SIG-M5 treated with dmso at 0.1 percent for 504 hours (cell line): ENCODE measurements around the gene IL18BP.

Source experiments
- DNase-seq: peaks from one replicate; lab custom pipeline; 2025; ENCODE audit not compliant: unreplicated experiment; lab: John Stamatoyannopoulos, UW

IL18BP gene

DNA sequence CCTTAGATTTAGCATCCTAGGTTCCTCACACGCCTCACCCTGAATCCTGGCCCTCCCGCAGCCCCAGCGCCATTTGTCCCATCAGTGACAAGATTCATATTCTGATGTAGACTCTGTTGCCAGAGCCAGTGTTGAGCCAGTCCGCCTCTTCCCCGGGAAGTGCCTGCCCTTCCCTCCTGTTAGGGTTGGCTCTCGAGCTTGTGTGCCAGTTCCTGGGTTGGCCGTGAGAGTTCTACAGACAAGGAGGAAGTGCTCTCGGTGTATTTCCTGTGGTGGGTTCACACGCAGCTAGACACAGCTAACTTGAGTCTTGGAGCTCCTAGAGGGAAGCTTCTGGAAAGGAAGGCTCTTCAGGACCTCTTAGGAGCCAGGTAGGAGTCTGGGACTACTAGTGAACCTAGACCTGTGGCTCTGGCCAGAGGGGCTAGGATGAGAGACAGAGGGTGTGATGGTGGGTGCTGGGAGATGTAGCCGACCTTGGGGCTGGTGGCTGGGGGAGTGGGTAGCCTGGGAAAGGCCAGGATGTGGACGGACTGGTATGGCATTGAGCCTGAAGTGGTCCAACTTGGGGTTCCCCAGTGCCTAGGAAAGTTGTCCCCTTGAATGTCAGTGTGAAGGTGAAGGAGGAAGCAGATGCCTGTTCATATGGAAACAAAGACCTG is at the start of gene IL18BP:
IL18BP (plus strand) TSS at position 261 of the 662 bp plus-strand sequence. CDS start 1,076 bp downstream, outside the sequence.
- peak; percentile 41 for DNase-seq

DNA sequence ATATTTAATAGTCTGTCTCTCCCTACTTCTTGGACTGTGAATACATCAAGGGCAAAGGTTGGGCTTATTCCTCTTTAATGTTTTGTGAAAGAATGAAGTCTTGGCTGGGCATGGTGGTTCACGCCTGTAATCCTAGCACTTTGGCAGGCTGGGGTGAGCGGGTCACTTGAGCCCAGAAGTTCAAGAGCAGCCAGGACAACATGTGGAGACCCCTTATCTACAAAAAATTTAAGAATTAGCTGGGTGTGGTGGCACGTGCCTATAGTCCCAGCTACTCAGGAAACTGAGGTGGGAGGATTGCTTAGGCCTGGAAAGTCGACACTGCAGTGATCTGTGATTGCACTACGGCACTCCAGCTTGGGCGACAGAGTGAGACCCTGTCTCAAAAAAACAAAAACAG is 49.7 kb upstream of the IL18BP start:
- no peak for DNase-seq

DNA sequence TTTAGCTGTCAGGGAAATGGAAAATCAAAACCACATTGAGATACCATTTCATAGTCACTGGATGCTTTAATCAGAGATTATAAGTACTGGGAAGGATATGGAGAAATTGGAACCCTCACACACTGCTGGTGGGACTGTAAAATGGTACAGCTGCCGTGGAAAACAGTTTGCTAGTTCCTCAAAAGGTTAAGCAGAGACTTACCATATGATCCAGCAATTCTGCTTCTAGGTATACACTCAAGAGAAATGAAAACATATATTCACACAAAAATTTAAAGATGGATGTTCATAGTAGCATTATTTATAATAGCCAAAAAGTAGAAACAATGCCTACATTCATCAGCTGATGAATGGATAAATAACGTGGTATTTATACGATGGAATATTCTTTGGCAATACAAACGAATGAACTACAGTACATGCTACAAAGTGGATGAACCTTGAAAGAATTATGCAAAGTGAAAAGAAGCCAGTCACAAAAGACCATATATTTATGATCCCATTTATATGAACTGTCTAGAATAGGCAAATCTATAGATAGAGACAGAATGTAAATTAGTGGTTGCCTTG is 46.9 kb upstream of the IL18BP start:
- DNase-seq = no peak

DNA sequence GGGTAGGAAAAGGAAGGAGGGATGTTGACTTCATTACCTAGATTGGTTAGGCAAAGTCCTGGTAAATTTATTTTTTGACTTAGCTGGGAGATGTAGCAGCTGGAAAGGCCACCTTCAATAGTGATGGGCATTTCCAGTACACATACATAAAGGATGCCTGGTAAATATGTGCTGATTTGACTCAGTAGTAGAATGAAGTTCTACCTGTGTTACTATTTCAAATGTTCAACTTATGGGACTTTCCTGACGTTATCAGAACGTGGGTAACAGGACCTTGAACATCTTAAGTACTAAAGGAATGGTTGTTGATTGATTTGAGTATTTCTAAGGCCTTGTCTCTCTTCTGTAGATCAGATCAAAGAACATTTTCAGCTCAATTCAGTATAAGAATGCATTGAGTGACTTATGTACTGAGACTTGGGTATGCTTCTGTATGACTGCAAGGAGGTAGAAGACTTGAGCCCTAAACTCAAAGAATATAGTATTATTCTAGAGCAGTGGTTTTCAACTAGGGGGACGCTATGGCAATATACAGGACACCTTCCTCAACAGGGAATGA is 42.7 kb upstream of the IL18BP start:
- DNase-seq = no peak

GRCh38 chr11:71962428-71963038 is 36.2 kb upstream of the IL18BP start:
- peak; percentile 52 for DNase-seq

DNA sequence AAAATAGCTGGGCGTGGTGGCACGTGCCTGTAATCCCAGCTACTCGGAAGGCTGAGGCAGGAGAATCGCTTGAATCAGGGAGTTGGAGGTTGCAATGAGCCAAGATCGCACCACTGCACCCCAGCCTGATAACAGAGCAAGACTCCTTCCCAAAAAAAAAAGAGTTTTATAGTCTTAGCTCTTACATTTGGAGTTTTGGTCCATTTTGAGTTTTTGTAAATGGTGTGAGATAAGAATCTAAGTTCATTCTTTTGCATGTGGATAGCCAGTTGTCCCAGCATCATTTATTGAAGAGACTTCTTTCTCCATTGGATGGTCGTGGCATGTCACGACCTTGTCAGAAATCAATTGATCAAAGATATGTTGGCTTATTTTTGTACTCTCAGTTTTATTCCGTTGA is 35.2 kb upstream of the IL18BP start:
- DNase-seq = no peak

- no peak for DNase-seq
Observed at GRCh38 chr11:71964641-71965040, 34.1 kb upstream of the IL18BP start.

GRCh38 chr11:71971680-71972079 is 27.0 kb upstream of the IL18BP start:
- no peak for DNase-seq

GRCh38 chr11:71976551-71976950 is 22.2 kb upstream of the IL18BP start:
- no peak for DNase-seq

GRCh38 chr11:71977090-71977489 is 21.6 kb upstream of the IL18BP start:
- no peak for DNase-seq

DNA sequence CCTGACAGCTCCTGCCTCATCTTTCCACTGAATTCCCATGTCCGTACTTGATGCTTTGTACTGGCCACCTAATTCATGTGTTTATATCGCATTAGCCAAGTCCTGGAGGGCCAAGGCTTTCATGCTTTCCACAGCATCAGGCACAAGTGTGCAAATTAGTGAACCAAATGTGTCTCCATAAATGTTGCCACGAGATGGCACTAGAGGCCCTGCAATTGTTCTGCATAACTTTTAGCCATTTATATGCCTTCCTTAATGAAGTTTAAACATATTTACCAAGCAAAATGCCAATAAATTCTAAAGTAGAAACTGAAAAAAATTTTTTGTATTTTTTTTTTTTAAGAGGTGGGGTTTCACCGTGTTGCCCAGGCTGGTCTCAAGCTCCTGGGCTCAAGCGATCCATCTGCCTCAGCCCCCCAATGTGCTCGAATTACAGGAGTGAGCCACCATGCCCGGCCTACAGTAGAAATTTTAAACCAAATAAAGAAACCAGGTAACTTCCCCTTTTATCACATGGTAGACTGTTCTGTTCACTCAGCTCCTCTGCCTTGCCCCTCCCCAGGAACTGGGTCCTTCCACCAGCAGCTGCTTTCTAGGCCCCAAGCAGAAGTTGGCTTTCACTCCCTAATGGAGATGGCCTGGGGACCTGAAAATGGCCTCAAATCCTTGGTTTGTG is 20.8 kb upstream of the IL18BP start:
- peak; percentile 28 for DNase-seq

DNA sequence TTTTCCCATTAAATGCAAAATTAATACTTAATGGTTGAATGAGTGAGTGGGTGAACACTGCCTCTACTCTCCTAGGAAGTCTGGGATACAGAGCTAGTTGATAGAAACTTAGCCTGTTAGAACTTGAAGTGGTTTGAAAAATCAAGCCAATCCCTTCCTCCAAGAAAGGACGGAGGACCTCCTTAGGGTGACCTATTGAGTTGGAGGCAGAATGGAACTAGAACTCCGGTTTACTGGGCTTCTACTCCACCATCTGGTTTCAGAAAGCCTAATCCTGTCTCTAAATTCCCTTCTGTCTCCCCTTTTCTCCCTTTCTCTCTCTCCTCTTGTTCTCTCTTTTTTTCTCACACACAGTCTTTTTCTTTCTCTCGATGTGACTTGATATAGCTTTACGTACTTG is 19.6 kb upstream of the IL18BP start:
- no peak for DNase-seq

- no peak for DNase-seq
Observed at GRCh38 chr11:71979602-71980001, 19.1 kb upstream of the IL18BP start.

- DNase-seq = peak; percentile 13
Observed at GRCh38 chr11:71986131-71986530, 12.6 kb upstream of the IL18BP start.

GRCh38 chr11:71987521-71987920 is 11.2 kb upstream of the IL18BP start:
- no peak for DNase-seq

DNA sequence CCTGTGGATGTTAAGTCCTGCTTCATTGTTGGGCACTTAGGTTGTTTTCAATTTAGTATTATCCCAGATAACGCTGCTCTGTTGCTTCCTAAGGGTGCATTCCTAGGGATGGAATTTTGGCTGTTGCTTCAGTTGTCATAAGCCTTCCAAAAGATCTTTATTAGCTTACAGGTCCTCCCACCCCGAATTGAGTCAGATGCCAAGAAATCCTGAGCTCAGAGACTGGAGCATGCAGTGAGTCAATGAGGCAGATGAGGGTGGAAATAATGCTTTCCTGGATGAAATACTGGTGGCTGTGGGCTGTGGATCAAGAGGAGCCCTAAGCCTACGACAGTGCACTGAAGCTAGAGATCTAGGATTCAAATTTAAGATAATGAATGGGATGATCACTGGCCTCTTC is 10.7 kb upstream of the IL18BP start:
- no peak for DNase-seq

DNA sequence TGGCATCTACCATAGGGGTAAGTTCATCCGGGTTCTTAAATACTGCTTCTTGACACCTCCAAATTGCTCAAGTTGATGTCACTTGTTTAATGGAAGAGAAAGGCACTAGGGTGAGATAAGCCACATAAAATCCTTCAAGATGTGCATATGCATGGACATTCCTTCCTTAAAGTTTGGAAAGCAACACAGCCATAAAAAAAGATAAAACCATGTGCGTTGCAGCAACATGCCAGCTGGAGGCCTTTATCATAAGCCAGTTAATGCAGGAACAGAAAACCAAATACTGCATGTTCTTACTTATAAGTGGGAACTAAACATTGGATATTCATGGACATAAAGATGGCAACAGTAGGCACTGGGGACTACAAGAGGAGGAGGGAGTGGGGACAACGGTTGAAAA is 8.0 kb upstream of the IL18BP start:
- no peak for DNase-seq

DNA sequence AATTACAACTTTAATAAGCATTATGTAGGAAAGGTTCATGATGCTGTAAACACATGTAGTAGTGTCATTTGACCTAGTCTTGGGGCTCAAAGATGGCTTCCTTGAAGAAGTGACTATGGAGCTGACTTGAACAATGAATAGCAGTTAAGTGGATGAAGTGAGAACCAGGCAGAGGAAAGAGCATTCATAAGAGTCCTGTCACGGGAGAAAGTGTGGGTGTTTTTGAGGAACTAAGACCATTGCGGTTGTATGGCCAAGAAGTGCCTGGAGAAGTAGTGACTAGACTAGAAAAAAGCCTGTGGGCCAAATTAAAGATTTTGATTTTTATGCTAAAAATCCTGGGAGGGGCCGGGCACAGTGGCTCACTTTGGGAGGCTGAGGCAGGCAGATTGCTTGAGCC is 7.2 kb upstream of the IL18BP start:
- DNase-seq = peak; percentile 75

DNA sequence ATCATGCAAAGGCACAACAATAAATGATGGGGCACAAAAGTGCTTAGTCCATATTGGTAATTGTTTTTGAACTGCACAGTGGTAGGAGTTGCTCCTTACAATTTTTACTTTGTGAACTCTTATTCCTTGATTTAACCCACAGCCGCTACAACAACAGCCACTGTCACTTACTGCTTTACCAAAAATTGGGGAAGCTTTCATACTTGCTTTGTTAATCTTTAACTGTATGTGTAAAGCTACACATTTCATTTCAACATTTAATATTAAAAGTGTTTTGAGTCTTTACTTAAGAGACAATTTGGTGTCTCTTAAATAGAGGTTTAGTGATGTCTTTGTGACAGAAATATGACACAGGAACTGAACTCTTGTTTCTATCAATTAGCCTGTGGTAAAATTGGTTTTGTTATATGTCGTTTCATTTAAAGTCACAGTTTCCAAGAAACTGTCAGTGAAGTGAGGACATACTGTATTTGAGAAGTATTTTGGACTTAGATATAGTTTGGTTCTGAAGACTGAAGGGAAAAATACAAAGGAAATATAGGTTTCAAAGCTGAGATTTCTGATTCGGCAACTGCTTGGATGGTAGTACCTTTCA is 6.5 kb upstream of the IL18BP start:
- DNase-seq = no peak

- DNase-seq = no peak
Observed at GRCh38 chr11:71994786-71995185, 3.9 kb upstream of the IL18BP start.

- DNase-seq = no peak
Observed at GRCh38 chr11:71995726-71996291, 2.9 kb upstream of the IL18BP start.
